Hepatocyte (in vitro differentiated cells): ENCODE results near the gene MAP3K20. TPM values are rescaled to one million over a fixed set of nuclear protein-coding genes. Genes with fewer than 3 reads are reported as not detected.

Experiments used
- DNase-seq: peaks from one replicate; pipeline ENCODE4 v3.0.0-alpha.2; 2016; ENCODE audit warnings: low spot score
- H2AFZ ChIP-seq: fragments of 200-600 bp; sonication (generic); 2 replicates; pipeline ENCODE4 v1.6.0; 2016; ENCODE audit warnings: antibody characterized with exemption, mild to moderate bottlenecking
- H3K27ac ChIP-seq: fragments of 200-600 bp; sonication (generic); 2 replicates; pipeline ENCODE4 v1.5.1; 2016; ENCODE audit warnings: mild to moderate bottlenecking
- H3K27me3 ChIP-seq: fragments of 200-600 bp; sonication (generic); 2 replicates; pipeline ENCODE4 v1.6.1; 2016
- H3K36me3 ChIP-seq: fragments of 200-600 bp; sonication (generic); replicated peaks from 2 replicates; pipeline ENCODE4 v1.5.1; 2016; ENCODE audit warnings: low read depth; ENCODE audit not compliant: insufficient read depth
- H3K4me1 ChIP-seq: fragments of 200-600 bp; sonication (generic); 2 replicates; pipeline ENCODE4 v1.5.1; 2016; ENCODE audit warnings: mild to moderate bottlenecking, moderate library complexity; ENCODE audit not compliant: insufficient read depth
- H3K4me2 ChIP-seq: fragments of 200-600 bp; sonication (generic); 2 replicates; pipeline ENCODE4 v1.6.0; 2016
- H3K4me3 ChIP-seq: fragments of 200-600 bp; sonication (generic); 2 replicates; pipeline ENCODE4 v1.5.1; 2016; ENCODE audit warnings: mild to moderate bottlenecking
- H3K79me2 ChIP-seq: fragments of 200-600 bp; sonication (generic); 2 replicates; pipeline ENCODE4 v1.6.0; 2017; ENCODE audit warnings: mild to moderate bottlenecking
- H3K9me2 ChIP-seq: fragments of 200-600 bp; sonication (generic); replicated peaks from 2 replicates; pipeline ENCODE4 v1.6.0; 2017; ENCODE audit warnings: mild to moderate bottlenecking; ENCODE audit not compliant: insufficient read depth
- H3K9me3 ChIP-seq: fragments of 200-600 bp; sonication (generic); 2 replicates; pipeline ENCODE4 v1.5.1; 2016; ENCODE audit warnings: low read depth, mild to moderate bottlenecking
- H4K20me1 ChIP-seq: fragments of 200-600 bp; sonication (generic); 2 replicates; pipeline ENCODE4 v1.6.0; 2016; ENCODE audit warnings: mild to moderate bottlenecking; ENCODE audit not compliant: insufficient read depth, poor library complexity, severe bottlenecking
- EZH2 ChIP-seq: fragments of 200-600 bp; sonication (generic); IDR thresholded peaks from 2 replicates; pipeline ENCODE4 v1.6.1; 2016; ENCODE audit warnings: antibody characterized with exemption, mild to moderate bottlenecking, borderline replicate concordance
- EZH2phosphoT487 ChIP-seq: fragments of 200-600 bp; sonication (generic); IDR thresholded peaks from one replicate; pipeline ENCODE4 v1.6.1; 2018; ENCODE audit warnings: antibody characterized with exemption, mild to moderate bottlenecking, low read depth, moderate library complexity; ENCODE audit not compliant: unreplicated experiment, severe bottlenecking
- WGBS: methylation state at CpG from one replicate; pipeline ENCODE4 v1.1.6; 2016; ENCODE audit warnings: low lambda C conversion rate; ENCODE audit errors: missing lambda C conversion rate; 5-methylcytosine and 5-hydroxymethylcytosine counted together
- polyA plus RNA-seq: library from polyadenylated mRNA; unstranded; fragments of >200 nt; fragmentation: Nextera tagmentation; extraction: Ambion mirVana; gene quantifications from 2 replicates; pipeline ENCODE4 v1.2.1, GENCODE V29; 2016
- total RNA-seq: library from RNA; depleted of rRNA; stranded (reverse); fragments of >200 nt; gene quantifications from 2 replicates; pipeline ENCODE4 v1.2.3, GENCODE V29; 2014
- TF ChIP-seq, protein P1 (sequence below): fragments of 200-600 bp; sonication (generic); IDR thresholded peaks from 2 replicates; pipeline ENCODE4 v1.5.1; 2016; ENCODE audit warnings: antibody characterized with exemption, mild to moderate bottlenecking; ENCODE audit not compliant: poor library complexity

MAP3K20 gene
- total and polyA plus RNA-seq, 2 experiments from 2014 or later, result 16.5 to 23.3 TPM

GRCh38 chr2:173087793-173088496 lies 12.3 kb downstream of the MAP3K20 start:
- H3K36me3 ChIP-seq, result no peaks in the 10 kb centered on the region
- H4K20me1 ChIP-seq, result no peaks in the 10 kb centered on the region
- H3K4me1 ChIP-seq, result peaks cover 10% of the 10 kb centered on the region
- TF ChIP-seq, protein P1, sequence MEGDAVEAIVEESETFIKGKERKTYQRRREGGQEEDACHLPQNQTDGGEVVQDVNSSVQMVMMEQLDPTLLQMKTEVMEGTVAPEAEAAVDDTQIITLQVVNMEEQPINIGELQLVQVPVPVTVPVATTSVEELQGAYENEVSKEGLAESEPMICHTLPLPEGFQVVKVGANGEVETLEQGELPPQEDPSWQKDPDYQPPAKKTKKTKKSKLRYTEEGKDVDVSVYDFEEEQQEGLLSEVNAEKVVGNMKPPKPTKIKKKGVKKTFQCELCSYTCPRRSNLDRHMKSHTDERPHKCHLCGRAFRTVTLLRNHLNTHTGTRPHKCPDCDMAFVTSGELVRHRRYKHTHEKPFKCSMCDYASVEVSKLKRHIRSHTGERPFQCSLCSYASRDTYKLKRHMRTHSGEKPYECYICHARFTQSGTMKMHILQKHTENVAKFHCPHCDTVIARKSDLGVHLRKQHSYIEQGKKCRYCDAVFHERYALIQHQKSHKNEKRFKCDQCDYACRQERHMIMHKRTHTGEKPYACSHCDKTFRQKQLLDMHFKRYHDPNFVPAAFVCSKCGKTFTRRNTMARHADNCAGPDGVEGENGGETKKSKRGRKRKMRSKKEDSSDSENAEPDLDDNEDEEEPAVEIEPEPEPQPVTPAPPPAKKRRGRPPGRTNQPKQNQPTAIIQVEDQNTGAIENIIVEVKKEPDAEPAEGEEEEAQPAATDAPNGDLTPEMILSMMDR, result no peak
- TF ChIP-seq EZH2phosphoT487 (no peak), EZH2 (no peak)
- peaks cover 62% of the 10 kb centered on the region for H3K79me2 ChIP-seq
- H3K27me3 ChIP-seq, result no peaks in the 10 kb centered on the region
- no peaks in the 10 kb centered on the region for H3K9me3 ChIP-seq
- WGBS, result 78% methylated on average over 4 of the region's 4 CpGs
- H3K4me3 ChIP-seq, result no peak overlapping the region
- H2AFZ ChIP-seq, result no peak overlapping the region
- H3K4me2 ChIP-seq, result no peak overlapping the region
- H3K9me2 ChIP-seq, result no peaks in the 10 kb centered on the region
- no peak for DNase-seq
- H3K27ac ChIP-seq, result peak overlapping the region; percentile 20

DNA sequence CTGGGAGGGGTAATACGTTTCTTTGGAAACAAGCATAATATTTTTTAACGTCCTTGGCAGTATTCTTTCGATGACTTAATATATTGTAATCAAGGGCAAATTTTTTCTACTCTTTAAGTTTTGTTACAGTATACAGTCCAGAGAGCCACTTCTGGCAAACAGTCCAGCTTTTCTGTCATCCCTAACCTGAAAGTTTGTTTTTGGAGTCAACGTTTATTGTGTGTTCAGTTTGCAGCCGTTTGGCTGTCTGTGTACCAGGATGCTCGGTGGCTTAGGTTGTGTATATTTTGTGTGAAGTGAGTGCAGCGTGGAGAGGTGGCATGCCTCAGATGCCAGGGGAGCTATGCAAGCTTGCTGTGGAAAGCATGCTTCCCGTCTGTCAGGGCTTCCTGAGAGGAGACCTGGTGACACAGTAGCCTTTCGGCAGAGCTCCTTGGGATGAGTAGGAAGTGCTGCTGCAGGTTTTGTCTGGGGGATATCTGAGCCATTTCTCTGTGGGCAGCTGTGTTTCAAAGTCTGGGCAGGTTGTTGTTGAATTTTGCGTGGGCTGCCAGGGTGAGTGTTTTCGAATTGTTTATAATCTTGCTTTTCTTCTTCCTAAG lies 14.7 kb downstream of the MAP3K20 start:
- Histone ChIP-seq H3K4me2 (peak overlapping the region; percentile 44), H3K9me2 (no peaks in the 10 kb centered on the region), H3K4me3 (no peak overlapping the region), H4K20me1 (no peaks in the 10 kb centered on the region), H3K27ac (peak overlapping the region; percentile 10), H3K79me2 (peaks cover 56% of the 10 kb centered on the region), H2AFZ (no peak overlapping the region), H3K27me3 (no peaks in the 10 kb centered on the region), H3K9me3 (peaks cover 4% of the 10 kb centered on the region), H3K4me1 (peaks cover 10% of the 10 kb centered on the region), H3K36me3 (no peaks in the 10 kb centered on the region)
- TF ChIP-seq, protein P1, result no peak
- TF ChIP-seq EZH2 (no peak), EZH2phosphoT487 (no peak)
- 51% methylated on average over 11 of the region's 11 CpGs for WGBS
- DNase-seq, result no peak

DNA sequence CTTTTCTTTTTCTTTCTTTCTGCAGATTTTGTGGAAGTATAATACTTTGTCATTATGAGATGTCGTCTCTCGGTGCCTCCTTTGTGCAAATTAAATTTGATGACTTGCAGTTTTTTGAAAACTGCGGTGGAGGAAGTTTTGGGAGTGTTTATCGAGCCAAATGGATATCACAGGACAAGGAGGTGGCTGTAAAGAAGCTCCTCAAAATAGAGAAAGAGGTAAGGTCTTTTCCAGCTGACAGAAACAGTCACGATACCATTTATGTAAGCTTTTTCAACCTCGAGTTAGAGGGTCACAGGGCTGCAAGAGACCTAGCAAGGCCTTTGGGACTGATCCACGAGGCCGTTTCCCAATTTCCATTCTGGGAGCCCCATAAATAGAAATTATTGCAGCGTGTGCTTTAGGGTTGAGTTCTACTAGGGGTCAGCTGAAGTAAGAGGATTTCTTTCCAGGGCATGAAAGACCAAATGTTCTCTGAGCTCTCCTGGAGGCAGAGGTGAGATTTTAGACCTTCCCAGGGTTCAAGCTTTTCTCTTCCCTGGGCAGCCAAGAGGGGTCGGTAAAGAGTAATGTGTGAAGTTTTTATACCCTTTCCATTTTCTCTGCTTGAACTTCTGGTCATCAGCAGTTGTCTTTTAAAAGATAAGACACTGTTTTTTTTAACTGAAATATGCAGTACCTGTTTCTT lies 15.5 kb downstream of the MAP3K20 start:
- WGBS, result 85% methylated on average over 10 of the region's 10 CpGs
- Histone ChIP-seq H3K9me2 (no peaks in the 10 kb centered on the region), H3K4me2 (peak overlapping the region; percentile 44), H3K9me3 (peaks cover 4% of the 10 kb centered on the region), H2AFZ (no peak overlapping the region), H3K27me3 (no peaks in the 10 kb centered on the region), H4K20me1 (no peaks in the 10 kb centered on the region), H3K79me2 (peaks cover 61% of the 10 kb centered on the region), H3K36me3 (no peaks in the 10 kb centered on the region), H3K4me3 (no peak overlapping the region), H3K4me1 (peaks cover 10% of the 10 kb centered on the region), H3K27ac (peak overlapping the region; percentile 10)
- DNase-seq, result no peak
- TF ChIP-seq EZH2, result no peak
- TF ChIP-seq EZH2phosphoT487, result no peak
- TF ChIP-seq, protein P1, result no peak
